ENCODE measurements around the gene NPTX1.

The NPTX1 gene

DNA sequence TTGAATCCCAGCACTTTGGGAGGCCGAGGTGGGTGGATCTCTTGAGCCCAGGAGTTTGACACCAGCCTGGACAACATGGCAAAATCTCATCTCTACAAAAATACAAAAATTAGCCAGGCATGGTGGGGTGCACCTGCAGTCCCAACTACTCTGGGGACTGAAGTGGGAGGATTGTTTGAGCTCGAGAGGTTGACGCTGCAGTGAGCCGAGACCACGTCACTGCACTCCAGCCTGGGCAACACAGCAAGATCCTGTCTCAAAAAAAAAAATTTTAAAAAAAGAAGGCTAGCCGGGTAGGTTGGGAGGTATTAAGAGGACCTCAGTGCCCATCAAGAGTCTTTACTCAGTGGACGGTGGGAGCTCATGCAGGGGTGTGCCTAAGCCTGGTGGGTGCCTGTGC is 3.8 kb upstream of the NPTX1 start:
- no peaks in the 10 kb centered on the region for H4K20me1 ChIP-seq (ENCODE audit: insufficient read depth, low read length)
- H3K9ac ChIP-seq (ENCODE audit: low read depth, low read length), result no peak overlapping the region
- H3K36me3 ChIP-seq (ENCODE audit: insufficient read depth, low read length), result no peaks in the 10 kb centered on the region
- no peaks in the 10 kb centered on the region for H3K79me2 ChIP-seq (ENCODE audit: insufficient read depth, low read length)
- H3K9me3 ChIP-seq (ENCODE audit: insufficient read depth, low read length, severe bottlenecking), result no peaks in the 10 kb centered on the region
- DNase-seq (no peak), ATAC-seq (ENCODE audit: insufficient read depth, low read depth) (no peak)
- H3K4me2 ChIP-seq (ENCODE audit: insufficient read depth, low read length), result no peak overlapping the region
- H2AFZ ChIP-seq (ENCODE audit: low read depth, low read length), result no peak overlapping the region
- H3K27ac ChIP-seq (ENCODE audit: low read length), result no peak overlapping the region
- TF ChIP-seq CTCF (IDR thresholded peaks at IDR 0.05; ENCODE audit: borderline replicate concordance, extremely low read depth, low read length, poor library complexity, severe bottlenecking) (no peak), EZH2 (IDR thresholded peaks at IDR 0.05; ENCODE audit: borderline replicate concordance, low read depth, low read length, severe bottlenecking) (no peak)
- peaks cover 11% of the 10 kb centered on the region for H3K4me1 ChIP-seq (ENCODE audit: insufficient read depth, low read length)
- H3K4me3 ChIP-seq (ENCODE audit: low read depth in 1 of 2, low read length in 2 of 2), result no peak overlapping the region
- H3K27me3 ChIP-seq (ENCODE audit: insufficient read depth, low read length, poor library complexity), result no peaks in the 10 kb centered on the region

GRCh38 chr17:80479246-80479566 is 2.8 kb upstream of the NPTX1 start:
- ATAC-seq (ENCODE audit: insufficient read depth, low read depth) (no peak), DNase-seq (no peak)
- no peaks in the 10 kb centered on the region for H3K27me3 ChIP-seq (ENCODE audit: insufficient read depth, low read length, poor library complexity)
- H3K4me3 ChIP-seq (ENCODE audit: low read depth in 1 of 2, low read length in 2 of 2), result no peak overlapping the region
- TF ChIP-seq EZH2 (IDR thresholded peaks at IDR 0.05; ENCODE audit: borderline replicate concordance, low read depth, low read length, severe bottlenecking) (no peak), CTCF (IDR thresholded peaks at IDR 0.05; ENCODE audit: borderline replicate concordance, extremely low read depth, low read length, poor library complexity, severe bottlenecking) (no peak)
- H3K9ac ChIP-seq (ENCODE audit: low read depth, low read length), result no peak overlapping the region
- peaks cover 8% of the 10 kb centered on the region for H3K4me1 ChIP-seq (ENCODE audit: insufficient read depth, low read length)
- no peak overlapping the region for H3K4me2 ChIP-seq (ENCODE audit: insufficient read depth, low read length)
- no peaks in the 10 kb centered on the region for H3K36me3 ChIP-seq (ENCODE audit: insufficient read depth, low read length)
- no peak overlapping the region for H2AFZ ChIP-seq (ENCODE audit: low read depth, low read length)
- no peaks in the 10 kb centered on the region for H3K79me2 ChIP-seq (ENCODE audit: insufficient read depth, low read length)
- no peaks in the 10 kb centered on the region for H4K20me1 ChIP-seq (ENCODE audit: insufficient read depth, low read length)
- H3K9me3 ChIP-seq (ENCODE audit: insufficient read depth, low read length, severe bottlenecking), result no peaks in the 10 kb centered on the region
- no peak overlapping the region for H3K27ac ChIP-seq (ENCODE audit: low read length)

DNA sequence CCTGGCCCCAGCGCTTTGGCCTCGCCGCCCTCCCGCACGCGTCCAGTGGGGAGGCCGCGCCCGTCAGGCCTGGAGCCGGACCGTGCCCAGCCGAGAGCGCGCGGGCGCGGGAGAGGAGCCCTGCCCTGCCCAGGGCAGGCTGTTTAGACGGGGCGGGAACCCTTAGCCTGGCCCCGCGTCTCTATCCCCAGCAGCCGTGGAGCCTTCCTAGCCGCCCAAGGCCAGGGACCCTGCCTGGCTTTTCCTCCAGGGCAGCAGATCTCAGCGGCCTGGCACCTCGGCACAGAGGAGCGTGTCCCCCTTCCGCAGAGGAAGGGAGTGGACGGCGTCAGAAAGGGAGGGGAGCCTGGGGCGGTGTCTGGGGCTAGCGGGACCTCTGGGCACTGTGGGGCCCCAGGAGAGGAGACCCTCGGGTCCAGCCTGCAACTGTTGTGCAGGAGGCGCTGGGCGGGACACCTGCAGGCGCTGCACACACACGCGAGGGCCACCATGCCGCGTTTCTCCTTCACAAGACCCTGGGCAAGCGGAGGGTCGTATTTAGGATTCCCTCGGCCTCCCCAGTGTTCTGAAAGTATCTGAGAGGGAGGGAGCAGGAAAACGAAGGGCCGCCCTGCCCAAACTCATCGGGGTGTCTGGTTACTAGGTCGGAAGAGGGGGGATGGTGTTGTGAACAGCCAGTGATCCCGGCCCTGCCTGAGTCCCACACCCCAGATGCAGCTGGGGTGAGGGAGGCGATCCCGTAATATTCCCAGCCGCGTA is 2.3 kb upstream of the NPTX1 start:
- Histone ChIP-seq H3K9me3 (ENCODE audit: insufficient read depth, low read length, severe bottlenecking) (no peaks in the 10 kb centered on the region), H3K27ac (ENCODE audit: low read length) (no peak overlapping the region), H3K27me3 (ENCODE audit: insufficient read depth, low read length, poor library complexity) (no peaks in the 10 kb centered on the region), H2AFZ (ENCODE audit: low read depth, low read length) (no peak overlapping the region), H4K20me1 (ENCODE audit: insufficient read depth, low read length) (no peaks in the 10 kb centered on the region), H3K4me2 (ENCODE audit: insufficient read depth, low read length) (no peak overlapping the region), H3K36me3 (ENCODE audit: insufficient read depth, low read length) (no peaks in the 10 kb centered on the region), H3K4me3 (ENCODE audit: low read depth in 1 of 2, low read length in 2 of 2) (no peak overlapping the region), H3K79me2 (ENCODE audit: insufficient read depth, low read length) (no peaks in the 10 kb centered on the region), H3K4me1 (ENCODE audit: insufficient read depth, low read length) (peaks cover 8% of the 10 kb centered on the region), H3K9ac (ENCODE audit: low read depth, low read length) (no peak overlapping the region)
- ATAC-seq (ENCODE audit: insufficient read depth, low read depth) (no peak), DNase-seq (no peak)
- TF ChIP-seq EZH2 (IDR thresholded peaks at IDR 0.05; ENCODE audit: borderline replicate concordance, low read depth, low read length, severe bottlenecking) (no peak), CTCF (IDR thresholded peaks at IDR 0.05; ENCODE audit: borderline replicate concordance, extremely low read depth, low read length, poor library complexity, severe bottlenecking) (no peak)
